GM23248 (cell line): Measurements from ENCODE around the gene FNTB. TPM values are rescaled to one million over a fixed set of nuclear protein-coding genes. Genes with fewer than 3 reads are reported as not detected.
A peak's percentile ranks its signal among the peaks of the same experiment; 100 is the strongest.

Experiments
- DNase-seq: peaks from one replicate; pipeline ENCODE4 v3.0.0-alpha.2; 2015
- H2AFZ ChIP-seq: fragments of 200-600 bp; sonication (generic); 2 replicates; pipeline ENCODE4 v1.6.1; 2016; ENCODE audit warnings: antibody characterized with exemption
- H3F3A ChIP-seq: fragments of 200-600 bp; sonication (generic); 2 replicates; pipeline ENCODE4 v1.6.1; 2016; ENCODE audit warnings: mild to moderate bottlenecking, antibody characterized with exemption, mixed run types; ENCODE audit not compliant: insufficient read depth
- H3K27ac ChIP-seq: fragments of 200-600 bp; sonication (generic); 2 replicates; pipeline ENCODE4 v1.5.1; 2016; ENCODE audit warnings: mild to moderate bottlenecking
- H3K27me3 ChIP-seq: fragments of 200-600 bp; sonication (generic); replicated peaks from 2 replicates; pipeline ENCODE4 v1.6.1; 2016; ENCODE audit warnings: mild to moderate bottlenecking; ENCODE audit not compliant: insufficient read depth
- H3K36me3 ChIP-seq: fragments of 200-600 bp; sonication (generic); 2 replicates; pipeline ENCODE4 v1.6.1; 2016; ENCODE audit warnings: low read depth, mild to moderate bottlenecking
- H3K4me1 ChIP-seq: fragments of 200-600 bp; sonication (generic); 2 replicates; pipeline ENCODE4 v1.6.1; 2016; ENCODE audit warnings: mild to moderate bottlenecking; ENCODE audit not compliant: insufficient read depth
- H3K4me2 ChIP-seq: fragments of 200-600 bp; sonication (generic); one replicate; pipeline ENCODE4 v1.6.1; 2016; ENCODE audit warnings: mild to moderate bottlenecking; ENCODE audit not compliant: unreplicated experiment
- H3K4me3 ChIP-seq: fragments of 200-600 bp; sonication (generic); 2 replicates; pipeline ENCODE4 v1.5.1; 2016; ENCODE audit warnings: mild to moderate bottlenecking
- H3K79me2 ChIP-seq: fragments of 200-600 bp; sonication (generic); 2 replicates; pipeline ENCODE4 v1.6.1; 2016; ENCODE audit warnings: mild to moderate bottlenecking; ENCODE audit not compliant: insufficient read depth
- H3K9ac ChIP-seq: fragments of 200-600 bp; sonication (generic); 2 replicates; pipeline ENCODE4 v1.6.1; 2016; ENCODE audit warnings: mild to moderate bottlenecking
- H3K9me2 ChIP-seq: fragments of 200-600 bp; sonication (generic); 2 replicates; pipeline ENCODE4 v1.6.1; 2016; ENCODE audit warnings: mixed run types, mild to moderate bottlenecking, moderate library complexity; ENCODE audit not compliant: insufficient read depth
- H3K9me3 ChIP-seq: fragments of 200-600 bp; sonication (generic); one replicate; pipeline ENCODE4 v1.6.1; 2017; ENCODE audit warnings: low read depth
- H4K20me1 ChIP-seq: fragments of 200-600 bp; sonication (generic); 2 replicates; pipeline ENCODE4 v1.6.0; 2016; ENCODE audit not compliant: insufficient read depth
- EZH2 ChIP-seq: fragments of 200-600 bp; sonication (generic); IDR thresholded peaks from 2 replicates; pipeline ENCODE4 v1.6.1; 2018; ENCODE audit warnings: antibody characterized with exemption, mild to moderate bottlenecking; ENCODE audit not compliant: insufficient read depth, poor library complexity, severe bottlenecking
- EZH2phosphoT487 ChIP-seq: fragments of 200-600 bp; sonication (generic); IDR thresholded peaks from 2 replicates; pipeline ENCODE4 v1.6.1; 2018; ENCODE audit warnings: antibody characterized with exemption, moderate library complexity, mild to moderate bottlenecking, low read depth; ENCODE audit not compliant: insufficient read depth
- WGBS, 2 experiments: methylation state at CpG; one replicate each; pipeline ENCODE4 v1.1.6; 2015 to 2017; ENCODE audit warnings: low lambda C conversion rate in 2 of 2, low coverage in 1 of 2; ENCODE audit errors: missing lambda C conversion rate in 2 of 2; 5-methylcytosine and 5-hydroxymethylcytosine counted together
- in situ Hi-C: fragments of 300-500 bp; cut with MboI; formaldehyde crosslinking; loops from 2 replicates; pipeline ENCODE4 v1.15.0; 2020
- polyA plus RNA-seq: library from polyadenylated mRNA; unstranded; fragments of >200 nt; fragmentation: Nextera tagmentation; extraction: Ambion mirVana; gene quantifications from 2 replicates; pipeline ENCODE4 v1.2.1, GENCODE V29; 2016
- total RNA-seq: library from RNA; depleted of rRNA; stranded (reverse); fragments of >200 nt; shearing (Covaris generic); gene quantifications from 2 replicates; pipeline ENCODE4 v1.2.3, GENCODE V29; 2014

The FNTB gene
- total and polyA plus RNA-seq, 2 experiments from 2014 or later, result 15.5 to 19.5 TPM

DNA sequence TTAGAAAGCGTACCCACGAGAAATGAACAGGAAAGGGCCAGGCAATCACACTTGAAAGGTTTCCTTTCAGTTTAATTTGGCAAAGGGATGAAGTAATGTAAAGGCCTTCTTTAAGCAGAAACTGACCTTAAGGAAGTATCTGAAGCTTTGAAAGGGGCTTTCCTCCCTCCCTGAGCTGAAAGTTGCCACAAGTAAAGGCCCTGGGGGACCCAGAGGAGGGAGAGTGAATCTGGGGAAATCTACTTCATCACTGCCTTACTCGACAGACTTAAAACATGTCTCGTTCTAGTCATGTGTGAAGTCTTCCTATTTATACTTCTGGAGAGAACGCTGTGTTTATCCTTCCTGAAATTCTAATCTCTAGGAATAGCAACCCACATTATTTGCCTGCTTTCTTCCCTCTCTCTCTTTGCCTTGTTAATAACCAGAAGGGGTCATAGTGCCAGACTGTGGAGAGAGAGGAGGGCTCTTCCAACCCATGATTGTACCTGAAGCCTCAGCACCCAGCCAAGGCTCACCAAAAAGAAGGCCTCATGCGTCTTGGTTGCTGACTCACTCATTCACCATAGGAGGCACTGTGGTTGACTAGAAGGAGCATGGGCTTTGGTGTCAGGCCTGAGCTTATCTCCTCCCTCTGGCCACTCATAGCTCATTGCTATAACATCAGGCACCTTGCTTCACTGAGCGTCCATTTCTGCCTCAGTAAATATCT is 33.9 kb upstream of the FNTB start:
- no peak overlapping the region for H3K4me3 ChIP-seq
- no peaks in the 10 kb centered on the region for H3K27me3 ChIP-seq
- no peaks in the 10 kb centered on the region for H3K9me2 ChIP-seq
- peak; percentile 21 for DNase-seq
- H3K9ac ChIP-seq, result no peak overlapping the region
- H3K4me1 ChIP-seq, result no peaks in the 10 kb centered on the region
- TF ChIP-seq EZH2phosphoT487, result no peak
- TF ChIP-seq EZH2, result no peak
- H4K20me1 ChIP-seq, result no peaks in the 10 kb centered on the region
- no peaks in the 10 kb centered on the region for H3K9me3 ChIP-seq
- no peak overlapping the region for H3K27ac ChIP-seq
- no peak overlapping the region for H2AFZ ChIP-seq
- 83 to 85% methylated on average over 7 of the region's 7 CpGs for WGBS, 2 experiments
- in situ Hi-C loops, result no loop called here
- no peaks in the 10 kb centered on the region for H3K79me2 ChIP-seq
- no peak overlapping the region for H3K4me2 ChIP-seq
- H3K36me3 ChIP-seq, result no peaks in the 10 kb centered on the region
- no peaks in the 10 kb centered on the region for H3F3A ChIP-seq

DNA sequence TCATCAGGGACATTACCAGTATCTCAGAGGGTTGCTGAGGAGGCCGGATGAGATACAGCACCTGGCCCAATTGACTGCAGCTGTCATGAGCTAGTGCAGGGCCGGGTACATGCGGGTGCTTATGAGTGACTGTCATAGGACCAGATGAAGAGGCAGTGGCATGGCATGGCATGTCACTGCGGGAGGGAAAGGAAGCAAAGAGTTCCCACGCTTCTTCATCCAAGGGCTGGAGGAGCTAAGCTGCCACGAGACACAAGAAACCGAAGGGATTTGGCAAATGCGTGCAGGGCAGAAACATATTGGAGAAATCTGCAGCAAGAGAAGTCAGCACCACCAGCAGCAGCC is 33.4 kb upstream of the FNTB start:
- Histone ChIP-seq H3K4me2 (no peak overlapping the region), H3K9me2 (no peaks in the 10 kb centered on the region), H3K27ac (no peak overlapping the region), H3K9ac (no peak overlapping the region), H3K9me3 (no peaks in the 10 kb centered on the region), H3K79me2 (no peaks in the 10 kb centered on the region), H3K4me1 (no peaks in the 10 kb centered on the region), H3K27me3 (no peaks in the 10 kb centered on the region), H4K20me1 (no peaks in the 10 kb centered on the region), H3F3A (no peaks in the 10 kb centered on the region), H2AFZ (no peak overlapping the region), H3K36me3 (no peaks in the 10 kb centered on the region), H3K4me3 (no peak overlapping the region)
- in situ Hi-C loops, result no loop called here
- no peak for TF ChIP-seq EZH2phosphoT487
- TF ChIP-seq EZH2, result no peak
- 57 to 60% methylated on average over 8 of the region's 8 CpGs for WGBS, 2 experiments
- DNase-seq, result no peak

GRCh38 chr14:64953661-64954060 is 33.0 kb upstream of the FNTB start:
- TF ChIP-seq EZH2 (no peak), EZH2phosphoT487 (no peak)

DNA sequence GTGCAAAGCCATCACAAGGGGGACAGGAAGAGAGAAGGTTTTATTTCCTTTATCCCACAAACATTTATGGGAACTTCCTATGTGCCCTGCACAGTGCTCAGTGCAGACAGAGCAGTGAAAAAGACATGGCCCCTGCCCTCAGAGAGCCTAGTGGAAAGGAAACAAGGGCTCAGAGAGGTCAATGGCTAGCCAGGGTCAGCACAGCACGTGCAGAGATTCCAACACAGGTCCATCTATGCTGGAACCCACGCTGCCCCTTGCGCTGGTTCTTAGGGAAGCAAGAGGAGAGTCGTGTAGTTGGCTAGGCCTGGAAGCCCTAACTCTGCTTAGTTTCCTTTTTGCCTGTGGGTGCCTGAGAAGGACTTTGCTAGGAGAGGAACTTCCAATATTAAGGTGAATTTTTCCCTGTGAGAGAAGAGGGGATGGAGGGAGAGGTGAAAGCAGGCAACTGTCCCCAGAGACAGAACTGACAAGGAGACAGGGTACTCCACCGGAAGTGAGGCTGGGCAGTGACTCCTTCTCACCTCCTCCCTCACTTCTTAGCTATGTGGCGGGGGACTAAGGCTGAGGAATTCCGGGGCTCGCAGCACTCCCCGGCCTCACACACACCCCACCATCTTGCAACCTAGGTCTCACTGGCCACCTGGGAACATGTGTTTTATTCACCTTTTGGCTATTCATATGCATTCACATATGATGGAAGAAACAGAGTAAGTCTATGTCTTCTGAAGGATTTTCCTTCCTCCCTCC is 32.0 kb upstream of the FNTB start:
- 88 to 95% methylated on average over 9 of the region's 9 CpGs for WGBS, 2 experiments
- H3K4me2 ChIP-seq, result no peak overlapping the region
- DNase-seq, result no peak
- H3K9ac ChIP-seq, result no peak overlapping the region
- no peaks in the 10 kb centered on the region for H3K27me3 ChIP-seq
- H3K9me2 ChIP-seq, result no peaks in the 10 kb centered on the region
- no peaks in the 10 kb centered on the region for H4K20me1 ChIP-seq
- no peaks in the 10 kb centered on the region for H3K4me1 ChIP-seq
- no peaks in the 10 kb centered on the region for H3F3A ChIP-seq
- in situ Hi-C loops, result no loop called here
- H3K27ac ChIP-seq, result no peak overlapping the region
- no peak overlapping the region for H3K4me3 ChIP-seq
- no peak overlapping the region for H2AFZ ChIP-seq
- H3K36me3 ChIP-seq, result no peaks in the 10 kb centered on the region
- no peaks in the 10 kb centered on the region for H3K79me2 ChIP-seq
- no peaks in the 10 kb centered on the region for H3K9me3 ChIP-seq
- TF ChIP-seq EZH2phosphoT487, result no peak
- TF ChIP-seq EZH2, result no peak

More at GRCh38 chr14:64953661-64954060, 33.0 kb upstream of the FNTB start:
- in situ Hi-C loops, result no loop called here
- no peak overlapping the region for H3K27ac ChIP-seq
- 89 to 91% methylated on average over 6 of the region's 6 CpGs for WGBS, 2 experiments
- no peak overlapping the region for H2AFZ ChIP-seq
- no peaks in the 10 kb centered on the region for H3K9me3 ChIP-seq
- no peaks in the 10 kb centered on the region for H4K20me1 ChIP-seq
- H3K4me3 ChIP-seq, result no peak overlapping the region
- H3K9ac ChIP-seq, result no peak overlapping the region
- DNase-seq, result no peak
- no peak overlapping the region for H3K4me2 ChIP-seq
- H3K9me2 ChIP-seq, result no peaks in the 10 kb centered on the region
- no peaks in the 10 kb centered on the region for H3F3A ChIP-seq
- H3K79me2 ChIP-seq, result no peaks in the 10 kb centered on the region
- H3K27me3 ChIP-seq, result no peaks in the 10 kb centered on the region
- no peaks in the 10 kb centered on the region for H3K4me1 ChIP-seq
- H3K36me3 ChIP-seq, result no peaks in the 10 kb centered on the region
